Gastrocnemius medialis (tissue), 4 donors: ENCODE data around the gene TRIOBP. TPM values are rescaled to one million over a fixed set of nuclear protein-coding genes. Genes with fewer than 3 reads are reported as not detected.

Experiments used
- ATAC-seq, 2 donors: fragments of 150-250 bp; one replicate each; pipeline ENCODE4 v1.9.1; 2016
- DNase-seq, 2 donors: peaks; one replicate each; pipeline ENCODE4 v3.0.0-alpha.2; 2019
- H3K27ac ChIP-seq, 4 donors: fragments of 200-600 bp; sonication (generic); 1 replicate in 1 of 4; 2 replicates in 3 of 4; pipeline ENCODE4 v1.5.1; 2016 to 2018; ENCODE audit warnings: mild to moderate bottlenecking in 2 of 4, moderate library complexity in 1 of 4
- H3K27me3 ChIP-seq, 3 donors: fragments of 200-600 bp; sonication (generic) in 2 of 3; 1 replicate in 1 of 3; 2 replicates in 2 of 3; pipeline versions ENCODE4 v1.5.1 to v1.6.0; 2016 to 2019; ENCODE audit warnings: mild to moderate bottlenecking in 1 of 3, moderate library complexity in 1 of 3
- H3K36me3 ChIP-seq, 2 donors: fragments of 200-600 bp; sonication (generic) in 1 of 2; one replicate each; pipeline ENCODE4 v1.5.1; 2017 to 2018
- H3K4me1 ChIP-seq, 2 donors: fragments of 200-600 bp; sonication (generic) in 1 of 2; one replicate each; pipeline ENCODE4 v1.5.1; 2016 to 2017; ENCODE audit warnings: mild to moderate bottlenecking in 2 of 2
- H3K4me3 ChIP-seq, 4 donors: fragments of 200-600 bp; sonication (generic) in 3 of 4; 1 replicate in 1 of 4; 2 replicates in 3 of 4; pipeline ENCODE4 v1.5.1; 2016 to 2019; ENCODE audit warnings: mild to moderate bottlenecking in 2 of 4
- H3K9me3 ChIP-seq, 3 donors: fragments of 200-600 bp; sonication (generic) in 2 of 3; 1 replicate in 1 of 3; 2 replicates in 2 of 3; pipeline ENCODE4 v1.5.1; 2016 to 2019
- POLR2A ChIP-seq, 2 donors: fragments of 450-650 bp; IDR thresholded peaks; one replicate each; pipeline ENCODE4 v1.6.1; 2017; ENCODE audit warnings: antibody characterized with exemption in 2 of 2, mild to moderate bottlenecking in 2 of 2, moderate library complexity in 2 of 2
- in situ Hi-C, 4 donors: fragments of 200-750 bp; cut with MboI; loops; one replicate each; pipeline versions ENCODE4 v1.15.0 to v1.8.0; 2017; ENCODE audit warnings: low sequenced_read_pairs in 4 of 4
- intact Hi-C: fragments of 100-400 bp; cut with DNase I; formaldehyde crosslinking; loops from one replicate; pipeline ENCODE4 v1.15.1; 2023; ENCODE audit warnings: low total_unique reads
- total RNA-seq, 4 donors: library from RNA; depleted of rRNA; stranded (reverse); fragments of >200 nt; gene quantifications; one replicate each; pipeline versions ENCODE4 v1.1.0 to v1.2.3, GENCODE V29; 2016
- TF ChIP-seq, protein P1 (sequence below), 5 experiments: fragments of 450-650 bp in 3 of 5; fragments of 200-600 bp in 2 of 5; sonication (generic) in 2 of 5; IDR thresholded peaks in 4 of 5; conservative IDR thresholded peaks in 1 of 5; 1 replicate in 4 of 5; 2 replicates in 1 of 5; pipeline ENCODE4 v1.5.1; 2016 to 2019; ENCODE audit warnings: antibody characterized with exemption in 5 of 5, mild to moderate bottlenecking in 3 of 5, moderate library complexity in 3 of 5

The TRIOBP gene
- total RNA-seq, 4 donors from 2014 or later, result 21.7 to 38.2 (median 30.3) TPM

DNA sequence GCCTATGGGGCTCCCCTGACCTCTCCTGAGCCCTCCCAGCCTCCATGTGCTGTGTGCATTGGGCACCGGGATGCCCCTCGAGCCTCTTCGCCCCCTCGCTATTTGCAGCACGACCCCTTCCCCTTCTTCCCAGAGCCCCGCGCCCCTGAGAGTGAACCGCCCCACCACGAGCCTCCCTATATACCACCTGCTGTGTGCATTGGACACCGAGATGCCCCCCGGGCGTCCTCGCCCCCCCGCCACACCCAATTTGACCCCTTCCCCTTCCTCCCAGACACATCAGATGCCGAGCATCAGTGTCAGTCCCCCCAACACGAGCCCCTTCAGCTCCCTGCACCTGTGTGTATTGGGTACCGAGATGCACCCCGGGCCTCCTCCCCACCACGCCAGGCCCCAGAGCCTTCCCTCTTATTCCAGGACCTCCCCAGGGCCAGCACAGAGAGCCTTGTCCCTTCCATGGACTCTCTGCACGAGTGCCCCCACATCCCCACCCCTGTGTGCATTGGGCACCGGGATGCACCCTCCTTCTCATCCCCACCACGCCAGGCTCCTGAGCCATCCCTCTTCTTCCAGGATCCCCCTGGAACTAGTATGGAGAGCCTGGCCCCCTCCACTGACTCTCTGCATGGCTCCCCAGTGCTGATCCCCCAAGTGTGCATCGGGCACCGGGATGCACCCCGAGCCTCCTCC, 28.8 kb downstream of the TRIOBP start:
- no peak for DNase-seq
- in situ Hi-C loops (no loop called here), intact Hi-C loops (no loop called here)
- Histone ChIP-seq H3K4me3 (no peak overlapping the region), H3K27me3 (no peaks in the 10 kb centered on the region), H3K9me3 (no peaks in the 10 kb centered on the region), H3K36me3 (no peaks in the 10 kb centered on the region), H3K4me1 (peaks cover 9 to 12% of the 10 kb centered on the region in 2 donors), H3K27ac (no peak overlapping the region)
- no peak for ATAC-seq
- TF ChIP-seq, protein P1, sequence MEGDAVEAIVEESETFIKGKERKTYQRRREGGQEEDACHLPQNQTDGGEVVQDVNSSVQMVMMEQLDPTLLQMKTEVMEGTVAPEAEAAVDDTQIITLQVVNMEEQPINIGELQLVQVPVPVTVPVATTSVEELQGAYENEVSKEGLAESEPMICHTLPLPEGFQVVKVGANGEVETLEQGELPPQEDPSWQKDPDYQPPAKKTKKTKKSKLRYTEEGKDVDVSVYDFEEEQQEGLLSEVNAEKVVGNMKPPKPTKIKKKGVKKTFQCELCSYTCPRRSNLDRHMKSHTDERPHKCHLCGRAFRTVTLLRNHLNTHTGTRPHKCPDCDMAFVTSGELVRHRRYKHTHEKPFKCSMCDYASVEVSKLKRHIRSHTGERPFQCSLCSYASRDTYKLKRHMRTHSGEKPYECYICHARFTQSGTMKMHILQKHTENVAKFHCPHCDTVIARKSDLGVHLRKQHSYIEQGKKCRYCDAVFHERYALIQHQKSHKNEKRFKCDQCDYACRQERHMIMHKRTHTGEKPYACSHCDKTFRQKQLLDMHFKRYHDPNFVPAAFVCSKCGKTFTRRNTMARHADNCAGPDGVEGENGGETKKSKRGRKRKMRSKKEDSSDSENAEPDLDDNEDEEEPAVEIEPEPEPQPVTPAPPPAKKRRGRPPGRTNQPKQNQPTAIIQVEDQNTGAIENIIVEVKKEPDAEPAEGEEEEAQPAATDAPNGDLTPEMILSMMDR (IDR thresholded peaks at IDR 0.05 in 4 of 5, conservative IDR thresholded peaks at IDR 0.05 in 1 of 5), result no peak

- in situ Hi-C loops (no loop called here), intact Hi-C loops (no loop called here)
- Histone ChIP-seq H3K36me3 (no peaks in the 10 kb centered on the region), H3K9me3 (no peaks in the 10 kb centered on the region), H3K4me1 (peaks cover 9 to 12% of the 10 kb centered on the region in 2 donors), H3K27ac (no peak overlapping the region), H3K27me3 (no peaks in the 10 kb centered on the region), H3K4me3 (no peak overlapping the region)
- TF ChIP-seq POLR2A (IDR thresholded peaks at IDR 0.05), result no peak
- TF ChIP-seq, protein P1 (IDR thresholded peaks at IDR 0.05 in 4 of 5, conservative IDR thresholded peaks at IDR 0.05 in 1 of 5), result no peak
- DNase-seq (no peak), ATAC-seq (no peak)
Measured at GRCh38 chr22:37726241-37726887, 29.5 kb downstream of the TRIOBP start.

DNA sequence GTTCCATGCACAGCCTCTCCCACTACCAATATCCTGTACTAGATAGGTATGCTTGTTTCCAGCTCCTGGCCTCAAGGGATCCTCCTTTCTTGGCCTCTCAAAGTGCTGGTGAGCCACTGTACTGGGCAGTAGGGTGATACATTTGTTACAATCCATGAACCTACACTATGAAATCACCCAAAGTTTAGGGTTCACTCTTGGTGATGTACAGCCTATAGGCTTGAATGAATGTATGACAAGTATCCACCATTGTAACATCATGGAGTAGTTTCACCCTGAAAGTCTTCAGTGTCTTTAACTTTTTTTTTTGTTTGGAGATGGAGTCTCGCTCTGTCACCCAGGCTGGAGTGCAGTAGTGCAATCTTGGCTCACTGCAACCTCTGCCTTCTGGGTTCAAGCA, 31.8 kb downstream of the TRIOBP start:
- Histone ChIP-seq H3K9me3 (no peaks in the 10 kb centered on the region), H3K4me1 (peaks cover 9 to 12% of the 10 kb centered on the region in 2 donors), H3K36me3 (no peaks in the 10 kb centered on the region), H3K27me3 (no peaks in the 10 kb centered on the region), H3K4me3 (no peak overlapping the region), H3K27ac (no peak overlapping the region)
- TF ChIP-seq, protein P1 (IDR thresholded peaks at IDR 0.05 in 4 of 5, conservative IDR thresholded peaks at IDR 0.05 in 1 of 5), result no peak
- no peak for TF ChIP-seq POLR2A (IDR thresholded peaks at IDR 0.05)
- ATAC-seq, result no peak
- in situ Hi-C loops (no loop called here), intact Hi-C loops (no loop called here)
- no peak for DNase-seq

DNA sequence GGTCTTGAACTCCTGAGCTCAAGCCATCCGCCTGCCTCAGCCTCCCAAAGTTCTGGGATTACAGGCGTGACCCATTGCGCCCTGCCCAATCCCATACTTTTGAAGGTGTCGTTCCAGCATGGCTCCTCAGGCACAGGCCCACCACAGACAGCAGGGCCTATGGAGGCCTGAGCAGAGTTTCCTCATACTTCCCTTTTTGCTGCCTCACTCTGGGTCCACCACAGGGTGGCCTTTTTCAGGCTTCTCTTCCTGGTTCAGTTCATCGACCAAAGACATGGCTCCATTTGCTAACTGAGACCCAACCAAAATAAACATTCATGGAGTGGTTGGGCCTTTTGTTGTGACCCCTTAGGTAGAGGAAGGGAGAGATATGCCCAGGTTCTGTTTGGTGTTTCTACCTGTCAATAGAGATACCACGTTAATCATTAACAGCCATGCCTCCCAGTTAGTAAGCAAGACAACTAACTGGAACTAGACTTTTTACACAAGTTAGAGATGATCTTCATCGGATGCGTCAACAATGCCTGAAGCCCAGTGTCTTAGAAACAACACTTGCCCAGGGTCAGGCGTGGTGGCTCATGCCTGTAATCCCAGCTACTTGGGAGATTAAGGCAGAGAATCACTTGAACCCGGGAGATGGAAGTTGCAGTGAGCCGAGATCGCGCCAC, 35.1 kb downstream of the TRIOBP start:
- in situ Hi-C loops, result no loop called here
- ATAC-seq (no peak), DNase-seq (no peak)
- intact Hi-C loops, result no loop called here
- Histone ChIP-seq H3K36me3 (no peaks in the 10 kb centered on the region), H3K4me1 (peaks cover 9 to 12% of the 10 kb centered on the region in 2 donors), H3K4me3 (no peak overlapping the region), H3K9me3 (no peaks in the 10 kb centered on the region), H3K27ac (no peak overlapping the region), H3K27me3 (no peaks in the 10 kb centered on the region)
- TF ChIP-seq, protein P1 (IDR thresholded peaks at IDR 0.05 in 4 of 5, conservative IDR thresholded peaks at IDR 0.05 in 1 of 5), result no peak
- TF ChIP-seq POLR2A (IDR thresholded peaks at IDR 0.05), result no peak
